ENCODE results near the gene PCSK4.
A peak's percentile ranks its signal among the peaks of the same experiment; 100 is the strongest.
"Not testable (repeated sequence)": the region's sequence is repeated elsewhere in the genome, so short reads cannot be mapped to it uniquely, and the experiment has no call there.

Gene PCSK4

DNA sequence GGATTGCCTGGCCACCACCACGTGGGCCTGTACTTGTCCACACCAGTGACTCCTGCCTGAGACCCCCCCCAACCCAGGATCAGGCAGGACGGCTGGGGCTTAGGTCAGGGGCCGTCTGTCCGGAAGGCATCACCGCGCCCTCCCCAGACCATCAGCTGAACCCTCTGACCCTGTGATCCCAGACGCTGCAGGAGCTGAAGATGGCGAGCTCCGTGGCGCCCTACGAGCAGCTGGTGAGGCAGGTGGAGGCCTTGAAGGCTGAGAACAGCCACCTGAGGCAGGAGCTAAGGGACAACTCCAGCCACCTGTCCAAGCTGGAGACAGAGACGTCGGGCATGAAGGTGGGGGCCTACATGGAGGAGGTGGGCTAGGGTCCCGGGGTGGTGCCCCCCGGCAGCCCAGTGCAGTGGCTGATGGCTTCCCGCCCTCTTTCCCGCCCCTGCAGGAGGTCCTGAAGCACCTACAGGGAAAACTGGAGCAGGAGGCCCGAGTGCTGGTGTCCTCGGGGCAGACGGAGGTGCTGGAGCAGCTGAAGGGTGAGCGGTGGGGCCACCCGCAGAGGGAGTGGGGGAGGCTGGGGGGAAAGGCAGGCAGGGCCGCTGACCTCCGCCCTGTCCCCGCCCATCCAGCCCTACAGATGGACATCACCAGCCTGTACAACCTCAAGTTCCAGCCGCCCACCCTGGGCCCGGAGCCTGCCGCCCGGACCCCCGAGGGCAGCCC lies 37.2 kb downstream of the PCSK4 start:
- DNase-seq = no peak

GRCh38 chr19:1451916-1452801 lies 38.0 kb downstream of the PCSK4 start:
- DNase-seq = no peak

DNA sequence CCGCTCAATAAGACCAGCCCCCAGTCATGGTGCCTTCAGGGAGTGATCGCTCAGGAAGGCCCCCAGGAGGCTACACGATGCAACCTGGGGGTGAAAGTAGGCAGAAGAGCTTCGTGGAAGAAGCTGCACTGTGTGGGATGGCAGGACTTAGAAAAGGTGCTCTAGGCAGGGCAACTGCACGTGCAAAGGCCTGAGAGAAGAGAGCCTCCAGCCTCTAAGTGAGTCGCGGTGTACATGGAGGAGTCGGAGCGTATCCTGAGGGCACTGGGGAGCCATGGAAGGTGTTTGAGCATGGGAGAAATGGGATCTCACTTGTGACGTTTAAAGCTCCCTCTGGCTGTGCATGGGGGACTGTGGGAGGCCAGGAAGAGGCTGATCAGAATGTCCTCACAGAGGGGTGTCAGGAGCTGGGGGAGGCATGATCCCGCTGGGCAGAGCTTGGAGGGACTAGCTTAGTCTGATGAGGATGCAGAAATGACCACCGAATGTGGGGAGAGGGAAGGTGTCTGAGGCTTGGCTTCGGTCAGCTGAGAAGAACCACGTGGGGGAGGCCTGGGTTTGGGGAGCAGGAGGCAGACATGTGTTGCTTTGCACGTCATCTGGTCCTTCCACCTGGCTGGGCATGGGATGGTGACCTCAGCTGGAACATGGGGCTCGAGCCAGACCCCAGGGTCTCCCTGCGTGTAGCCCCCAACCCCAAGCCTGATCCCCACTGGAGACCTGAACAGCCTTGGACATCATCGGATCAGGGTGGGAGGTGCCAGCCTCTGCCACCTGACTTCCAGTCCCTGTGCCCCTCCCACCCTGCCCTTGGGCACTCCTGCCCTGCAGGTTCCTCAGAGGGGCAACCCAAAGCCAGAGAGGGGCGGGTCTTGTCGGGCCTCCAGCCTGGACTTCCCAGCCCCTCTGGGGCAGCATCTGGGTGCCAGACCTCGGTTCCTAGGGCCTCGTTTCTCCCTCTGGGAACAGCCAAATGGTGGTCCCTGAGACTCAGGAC lies 39.1 kb downstream of the PCSK4 start:
- no peak for DNase-seq

DNA sequence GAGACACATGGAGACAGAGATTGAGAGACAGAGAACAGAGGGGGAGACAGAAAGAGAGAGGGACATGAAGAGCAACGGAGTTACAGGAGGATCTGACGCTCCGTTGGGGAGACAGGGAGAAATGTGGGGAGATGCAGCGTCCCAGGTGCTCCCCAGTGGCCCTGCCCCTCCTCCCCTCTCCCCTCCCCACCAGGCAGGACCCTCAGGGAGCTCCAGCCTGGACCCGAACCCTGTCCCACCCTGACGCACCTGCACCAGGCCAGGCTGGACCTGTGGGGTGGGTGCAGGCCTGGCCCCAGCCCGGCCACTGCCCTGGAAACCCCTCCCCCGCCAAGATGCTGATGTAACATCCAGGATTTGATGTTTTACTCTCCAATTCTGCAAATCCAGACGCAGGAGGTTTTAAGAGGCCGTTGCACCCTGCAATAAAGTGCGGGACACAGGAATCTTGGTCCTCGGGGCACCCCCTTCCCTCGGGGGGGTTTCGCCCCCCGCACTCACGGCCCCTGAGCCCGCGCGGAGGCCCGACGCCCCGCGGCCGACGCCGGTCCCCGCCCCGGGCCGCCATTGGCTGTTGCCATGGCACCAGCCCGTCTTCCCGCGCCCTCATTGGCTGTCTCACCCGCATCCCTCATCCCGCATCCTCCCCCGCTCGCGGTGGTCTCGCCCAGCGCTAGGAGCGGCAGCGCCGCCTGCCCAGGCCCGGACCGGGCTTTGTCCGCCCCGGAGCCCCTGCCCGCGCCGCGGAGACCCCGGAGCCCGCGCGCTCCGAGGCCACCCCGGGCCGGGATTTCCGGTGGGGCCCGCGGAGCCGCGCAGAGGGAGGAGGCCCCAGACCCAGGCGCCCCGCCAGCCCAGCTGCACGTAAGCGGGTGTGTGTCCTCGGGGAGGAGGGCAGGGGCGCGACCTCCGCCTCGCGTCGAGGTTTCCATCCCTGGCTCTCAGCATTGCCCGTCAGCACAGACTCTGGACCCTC lies 40.4 kb downstream of the PCSK4 start, which contains the start of gene APC2:
APC2 (plus strand) TSS at position 655 of the 976 bp plus-strand sequence. CDS start 2,881 bp downstream, outside the sequence.
- DNase-seq = no peak

DNA sequence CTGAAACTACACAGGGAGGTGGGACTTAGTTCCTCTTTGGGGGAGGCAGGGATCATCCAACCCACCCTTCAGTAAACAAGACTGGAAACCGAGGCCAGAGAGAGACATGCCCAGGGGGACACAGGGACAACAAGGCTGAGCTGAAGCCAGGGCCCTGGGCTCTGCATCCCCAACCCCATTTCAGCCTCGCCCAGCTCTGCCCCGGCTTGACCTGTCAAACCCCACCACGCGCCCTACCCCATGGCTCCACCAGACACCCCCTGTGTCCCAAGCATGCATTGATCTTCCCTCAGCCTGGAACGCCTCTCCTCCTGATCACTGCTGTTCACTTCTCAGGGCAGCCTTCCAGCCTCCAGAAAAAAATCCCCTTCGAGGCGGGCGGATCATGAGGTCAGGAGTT lies 42.2 kb downstream of the PCSK4 start:
- DNase-seq = no peak

- DNase-seq = no peak
Measured at GRCh38 chr19:1447504-1447903, 42.6 kb downstream of the PCSK4 start.

DNA sequence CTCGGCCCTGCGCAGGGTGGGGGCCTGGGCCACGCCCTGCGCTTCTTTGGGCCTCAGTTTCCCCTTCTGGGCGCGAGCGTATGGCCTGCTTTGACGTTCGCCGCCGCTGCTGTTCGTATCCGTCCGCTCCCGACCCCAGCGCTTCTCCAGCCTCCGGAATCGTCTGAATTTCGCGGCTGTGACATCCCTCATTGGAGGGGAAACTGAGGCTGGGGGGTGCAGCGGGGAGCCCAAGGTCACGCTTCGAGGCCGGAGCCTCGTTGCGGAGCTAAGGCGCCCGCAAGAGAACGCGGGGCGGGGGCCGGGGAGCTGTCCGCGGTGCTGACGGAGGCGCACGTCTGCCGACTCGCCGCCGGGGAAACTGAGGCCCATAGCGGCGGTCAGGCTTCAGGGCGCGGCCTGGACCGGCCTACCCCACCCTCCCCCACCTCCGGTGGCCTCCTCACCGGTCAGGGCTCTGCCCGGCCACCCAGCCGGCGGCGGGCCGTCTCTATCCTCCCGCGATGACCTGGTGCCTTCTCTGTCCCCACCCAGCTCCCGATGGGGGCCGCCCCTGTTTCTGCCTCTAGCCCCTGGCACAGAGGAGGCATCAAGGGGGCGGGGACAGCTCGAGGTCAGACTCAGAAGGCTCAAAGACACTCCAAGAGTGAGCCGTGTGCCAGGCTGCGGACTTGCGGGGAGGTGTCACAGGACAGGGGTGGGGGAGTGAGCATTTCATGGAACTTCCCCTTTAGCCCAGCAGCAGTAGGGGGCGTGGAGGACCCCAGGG lies 43.3 kb downstream of the PCSK4 start:
- no peak for DNase-seq

- no peak for DNase-seq
Measured at GRCh38 chr19:1445932-1446712, 44.0 kb downstream of the PCSK4 start.

GRCh38 chr19:1445185-1445931 lies 44.8 kb downstream of the PCSK4 start:
- peak; percentile 31 for DNase-seq

DNA sequence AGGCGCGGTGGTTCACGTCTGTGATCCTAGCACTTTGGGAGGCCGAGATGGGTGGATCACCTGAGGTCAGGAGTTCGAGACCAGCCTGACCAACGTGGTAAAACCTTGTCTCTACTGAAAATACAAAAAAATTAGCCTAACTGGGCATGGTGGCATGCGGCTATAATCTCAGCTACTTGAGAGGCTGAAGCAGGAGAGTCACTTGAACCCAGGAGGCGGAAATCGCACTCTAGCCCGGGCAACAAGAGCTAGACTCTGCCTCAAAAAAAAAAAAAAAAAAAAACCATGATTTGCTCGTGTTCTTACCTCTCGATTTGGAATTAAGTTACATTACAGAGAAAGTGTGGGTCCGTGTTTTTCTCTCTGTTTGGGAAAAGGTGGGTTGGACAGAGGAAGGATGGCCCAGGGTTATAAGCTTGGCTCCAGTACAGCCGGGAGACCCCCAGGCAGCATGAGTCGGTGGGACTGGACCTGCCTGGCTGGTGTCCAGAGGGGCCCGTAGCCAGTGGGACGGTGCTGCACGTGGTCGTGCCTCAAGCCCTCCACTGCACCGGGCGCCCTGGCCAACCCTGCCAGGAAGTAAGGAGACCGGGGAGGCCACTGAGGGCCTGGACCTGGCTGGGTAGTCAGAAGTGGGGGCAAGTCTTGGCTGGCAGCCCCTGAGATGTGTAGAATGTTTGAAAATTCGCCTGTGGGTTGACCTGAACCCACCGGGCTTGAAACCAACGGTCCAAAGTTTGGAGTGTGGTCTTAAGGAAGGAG lies 48.3 kb downstream of the PCSK4 start:
- no peak for DNase-seq

DNA sequence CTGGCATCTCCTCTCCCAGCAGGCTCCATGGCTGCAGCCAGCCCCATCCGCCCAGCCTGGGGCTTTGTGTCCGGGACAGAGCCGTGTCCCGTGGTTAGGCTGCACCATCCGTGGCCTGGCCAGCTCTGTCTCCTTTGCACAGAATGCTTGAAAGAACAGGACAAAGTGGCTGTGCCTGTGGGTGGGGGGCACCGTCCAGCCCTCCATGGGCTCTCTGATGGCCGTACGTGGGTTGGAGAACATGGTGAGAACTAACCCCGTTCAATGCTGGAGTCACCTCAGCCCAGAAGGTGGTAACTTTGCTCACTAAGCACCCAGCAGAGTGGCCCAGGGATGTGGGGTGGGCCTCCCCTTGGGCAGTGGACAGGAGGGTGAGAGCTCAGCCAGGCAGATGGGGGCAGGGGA lies 49.1 kb downstream of the PCSK4 start:
- no peak for DNase-seq

- DNase-seq = no peak
Measured at GRCh38 chr19:1440418-1440801, 49.7 kb downstream of the PCSK4 start.

DNA sequence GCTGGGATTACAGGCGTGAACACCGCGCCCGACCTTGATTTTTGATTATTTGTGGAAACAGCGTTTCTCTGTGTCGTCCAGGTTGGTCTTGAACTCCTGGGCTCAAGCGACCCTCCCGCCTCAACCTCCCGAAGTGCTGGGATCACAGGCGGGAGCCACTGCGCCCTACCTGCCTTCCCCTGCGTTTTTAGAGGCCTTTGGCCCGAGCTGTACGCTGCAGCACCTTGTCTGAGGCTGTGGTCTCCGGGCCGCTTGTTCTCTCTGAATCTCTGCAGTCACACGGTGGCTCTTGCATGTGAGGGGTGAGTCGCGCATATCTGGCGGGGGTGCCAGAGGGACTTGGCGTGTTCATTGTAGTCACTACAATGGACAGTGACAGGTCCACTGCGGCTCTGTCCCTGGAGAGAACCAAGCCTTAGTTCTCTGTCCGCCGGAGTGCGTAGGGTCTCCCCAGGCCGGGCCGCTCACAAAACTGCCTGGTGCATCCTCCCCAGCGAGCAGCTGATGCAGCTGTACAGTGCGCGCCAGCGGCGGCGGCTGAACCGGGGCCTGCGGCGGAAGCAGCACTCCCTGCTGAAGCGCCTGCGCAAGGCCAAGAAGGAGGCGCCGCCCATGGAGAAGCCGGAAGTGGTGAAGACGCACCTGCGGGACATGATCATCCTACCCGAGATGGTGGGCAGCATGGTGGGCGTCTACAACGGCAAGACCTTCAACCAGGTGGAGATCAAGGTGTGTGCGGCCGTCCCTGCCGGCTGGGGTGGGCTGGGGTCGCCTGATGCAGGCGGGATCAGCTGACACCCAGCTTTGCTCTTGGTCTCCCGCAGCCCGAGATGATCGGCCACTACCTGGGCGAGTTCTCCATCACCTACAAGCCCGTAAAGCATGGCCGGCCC lies 50.4 kb downstream of the PCSK4 start:
- not testable (repeated sequence) for DNase-seq

GRCh38 chr19:1438933-1439354 lies 51.2 kb downstream of the PCSK4 start:
- DNase-seq = no peak

DNA sequence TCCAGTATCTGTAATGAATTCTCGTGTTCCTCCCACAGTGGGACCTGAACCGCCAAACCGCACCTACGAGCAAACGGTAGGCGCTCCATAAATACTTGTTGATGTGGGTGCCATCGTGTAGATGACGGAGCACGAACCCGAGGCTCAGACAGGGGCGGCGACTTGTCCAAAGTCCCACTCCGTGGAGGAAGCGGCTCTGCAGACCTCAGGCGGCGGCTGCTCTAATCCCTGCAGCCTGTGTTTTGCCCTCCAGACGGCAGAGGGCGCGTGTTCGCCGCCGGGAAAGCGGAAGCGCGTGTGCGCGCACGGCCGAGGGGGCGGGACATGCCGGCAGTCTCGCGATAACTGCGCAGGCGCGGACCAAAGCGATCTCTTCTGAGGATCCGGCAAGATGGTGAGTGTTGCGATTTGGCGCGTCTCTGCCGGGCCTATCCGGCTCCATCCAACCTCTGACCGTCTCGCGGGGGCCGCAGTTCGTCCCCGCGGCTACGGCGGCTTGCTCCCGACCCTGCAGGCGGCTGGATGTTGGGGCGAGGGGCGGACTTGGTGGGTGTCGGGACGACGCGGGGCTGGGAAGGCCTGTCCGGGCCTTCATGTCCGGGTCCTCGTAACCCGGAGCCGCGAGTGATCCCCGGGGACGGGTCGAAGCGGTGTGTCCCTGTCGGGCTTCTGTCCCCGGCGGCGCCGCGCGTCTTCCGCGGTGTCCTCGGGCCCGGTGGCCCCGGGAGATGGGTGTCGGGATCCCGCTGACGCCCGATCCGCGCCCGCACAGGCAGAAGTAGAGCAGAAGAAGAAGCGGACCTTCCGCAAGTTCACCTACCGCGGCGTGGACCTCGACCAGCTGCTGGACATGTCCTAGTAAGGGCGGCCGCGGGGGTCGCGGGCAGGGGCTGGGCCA lies 51.9 kb downstream of the PCSK4 start, which contains the start of gene RPS15:
RPS15 (plus strand) TSS at position 362 of the 898 bp plus-strand sequence; CDS start at position 392, 30 bp downstream.
- peak; percentile 92 for DNase-seq

DNA sequence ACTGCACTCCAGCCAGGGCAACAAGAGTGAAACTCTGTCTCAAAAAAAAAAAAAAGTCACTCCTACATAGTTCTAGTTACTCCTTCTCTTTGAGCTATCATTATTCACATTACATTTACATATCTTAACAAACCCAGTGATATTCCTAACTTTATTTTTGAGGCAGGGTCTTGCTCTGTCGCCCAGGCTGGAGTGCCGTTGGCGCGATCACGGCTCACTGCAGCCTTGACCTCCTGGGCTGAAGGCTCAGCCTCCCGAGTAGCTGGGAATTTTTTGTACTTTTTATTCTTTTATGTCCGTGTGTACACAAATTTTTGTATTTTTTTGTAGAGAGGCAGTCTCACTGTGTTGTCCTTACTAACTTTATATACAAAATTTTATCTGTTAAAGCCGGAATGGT lies 52.5 kb downstream of the PCSK4 start:
- DNase-seq = no peak

All from GDM1 (cell line).